Activated CD4-positive, alpha-beta T cell treated with anti-CD3 and anti-CD28 coated beads, Interleukin-2, amount 10 ng/mL, durations not matched to agents 7 days and 5 days (primary cell): ENCODE data around the gene CCDC194. TPM values are rescaled to one million over a fixed set of nuclear protein-coding genes. Genes with fewer than 3 reads are reported as not detected.
A peak's percentile ranks its signal among the peaks of the same experiment; 100 is the strongest.
"Not testable (repeated sequence)": the region's sequence is repeated elsewhere in the genome, so short reads cannot be mapped to it uniquely, and the experiment has no call there.

ENCODE experiments used
- CTCF ChIA-PET: fragments of 350-600 bp; sonication (Branson Sonifier 250); formaldehyde crosslinking; loops from one replicate; lab custom pipeline; 2021; ENCODE audit warnings: antibody characterized with exemption; lab: Charles Lee
- POLR2A ChIA-PET: fragments of 350-600 bp; sonication (Branson Sonifier 250); formaldehyde crosslinking; loops from one replicate; lab custom pipeline; 2021; ENCODE audit warnings: antibody characterized with exemption; lab: Charles Lee
- DNase-seq: peaks from one replicate; pipeline ENCODE4 v3.0.0-alpha.2; 2020
- H3K27ac Mint-ChIP-seq: one replicate; pipeline ENCODE4 v1.8.0; 2021; ENCODE audit warnings: mild to moderate bottlenecking, moderate library complexity, mixed read lengths
- H3K27me3 Mint-ChIP-seq: one replicate; pipeline ENCODE4 v1.8.0; 2021; ENCODE audit warnings: mixed read lengths
- H3K36me3 Mint-ChIP-seq: one replicate; pipeline ENCODE4 v1.8.0; 2021; ENCODE audit warnings: low read depth, mixed read lengths
- H3K4me1 Mint-ChIP-seq: one replicate; pipeline ENCODE4 v1.8.0; 2021; ENCODE audit warnings: mixed read lengths
- H3K4me3 Mint-ChIP-seq: one replicate; pipeline ENCODE4 v1.8.0; 2021; ENCODE audit warnings: mild to moderate bottlenecking, moderate library complexity, mixed read lengths
- H3K9me3 Mint-ChIP-seq: one replicate; pipeline ENCODE4 v1.8.0; 2021; ENCODE audit warnings: mixed read lengths
- total RNA-seq, 2 experiments: library from RNA; stranded (reverse); gene quantifications; one replicate each; pipeline ENCODE4 v1.2.3, GENCODE V29; 2021

Gene CCDC194
- total RNA-seq, 2 experiments from 2014 or later: 3.7 to 4.2 TPM

- peaks cover 22% of the 10 kb centered on the region for H3K27me3 Mint-ChIP-seq
- peaks cover 3% of the 10 kb centered on the region for H3K36me3 Mint-ChIP-seq
- peaks cover 3% of the 10 kb centered on the region for H3K9me3 Mint-ChIP-seq
- H3K27ac Mint-ChIP-seq: no peak overlapping the region
- H3K4me1 Mint-ChIP-seq: peaks cover 19% of the 10 kb centered on the region
- POLR2A ChIA-PET: no interaction called here
- H3K4me3 Mint-ChIP-seq: peak overlapping the region; percentile 1
- CTCF ChIA-PET: interaction anchor here (0.5 to 1.9 kb wide), 7 partner anchors 17 to 982 kb away, joined by 3 to 8 read pairs (median 3); partner anchors contain the start of genes CCDC124 and MRPL34
- no peak for DNase-seq
Observed at GRCh38 chr19:17389288-17389687, 4.7 kb downstream of the CCDC194 start.

GRCh38 chr19:17385878-17386611 is 8.0 kb downstream of the CCDC194 start:
- ChIA-PET POLR2A (no interaction called here), CTCF (interaction anchor here (0.6 to 2.0 kb wide), 13 partner anchors 8 to 943 kb away, joined by 3 to 11 read pairs (median 3); no protein-coding TSS in a partner anchor)
- peak; percentile 66 for DNase-seq
- Mint-ChIP-seq H3K36me3 (peaks cover 1% of the 10 kb centered on the region), H3K4me3 (no peak overlapping the region), H3K9me3 (peaks cover 3% of the 10 kb centered on the region), H3K4me1 (peaks cover 17% of the 10 kb centered on the region), H3K27ac (no peak overlapping the region), H3K27me3 (peaks cover 22% of the 10 kb centered on the region)

DNA sequence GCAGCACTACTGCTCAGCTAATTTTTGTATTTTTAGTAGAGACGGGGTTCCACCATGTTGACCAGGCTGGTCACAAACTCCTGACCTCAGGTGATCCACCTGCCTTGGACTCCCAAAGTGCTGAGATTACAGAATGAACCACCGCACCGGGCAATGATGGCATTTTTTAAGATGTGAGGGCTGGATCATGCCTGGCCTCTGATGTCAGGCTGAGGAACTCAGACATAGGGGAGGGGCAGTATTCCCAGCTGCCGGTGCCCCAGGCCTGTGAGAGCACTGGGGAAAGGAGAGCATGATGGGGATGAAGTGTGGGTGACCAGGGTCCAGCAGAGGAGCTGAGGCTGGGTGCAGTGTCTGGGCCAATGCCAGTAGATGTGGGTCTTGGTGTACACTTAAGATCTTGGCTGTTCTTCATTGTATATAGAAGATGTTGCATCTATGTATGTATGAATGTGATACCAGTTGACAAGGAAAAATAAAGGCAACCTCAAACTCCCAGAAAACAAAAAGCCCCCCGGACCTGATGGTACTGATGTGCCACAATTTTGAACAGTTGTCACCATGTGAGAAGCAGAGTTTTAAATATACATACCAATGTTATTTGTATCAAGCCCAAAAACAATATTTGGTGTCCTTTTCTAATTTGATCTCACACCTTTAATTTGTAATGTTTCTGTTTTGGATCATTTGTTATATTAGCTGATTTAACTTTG is 13.4 kb downstream of the CCDC194 start:
- H3K9me3 Mint-ChIP-seq: peaks cover 10% of the 10 kb centered on the region
- H3K27ac Mint-ChIP-seq: no peak overlapping the region
- peaks cover 11% of the 10 kb centered on the region for H3K4me1 Mint-ChIP-seq
- no peak overlapping the region for H3K4me3 Mint-ChIP-seq
- peaks cover 5% of the 10 kb centered on the region for H3K36me3 Mint-ChIP-seq
- H3K27me3 Mint-ChIP-seq: peaks cover 9% of the 10 kb centered on the region
- POLR2A ChIA-PET: no interaction called here
- CTCF ChIA-PET: no interaction called here
- DNase-seq: no peak

GRCh38 chr19:17379221-17379631 is 14.8 kb downstream of the CCDC194 start:
- no peak overlapping the region for H3K27ac Mint-ChIP-seq
- H3K9me3 Mint-ChIP-seq: peaks cover 10% of the 10 kb centered on the region
- CTCF ChIA-PET: interaction anchor here (1.1 kb wide), 1 partner anchor 117 kb away, joined by 3 read pairs; no protein-coding TSS in a partner anchor
- POLR2A ChIA-PET: no interaction called here
- peaks cover 5% of the 10 kb centered on the region for H3K36me3 Mint-ChIP-seq
- no peak overlapping the region for H3K4me3 Mint-ChIP-seq
- peaks cover 9% of the 10 kb centered on the region for H3K27me3 Mint-ChIP-seq
- peaks cover 11% of the 10 kb centered on the region for H3K4me1 Mint-ChIP-seq
- DNase-seq: no peak

DNA sequence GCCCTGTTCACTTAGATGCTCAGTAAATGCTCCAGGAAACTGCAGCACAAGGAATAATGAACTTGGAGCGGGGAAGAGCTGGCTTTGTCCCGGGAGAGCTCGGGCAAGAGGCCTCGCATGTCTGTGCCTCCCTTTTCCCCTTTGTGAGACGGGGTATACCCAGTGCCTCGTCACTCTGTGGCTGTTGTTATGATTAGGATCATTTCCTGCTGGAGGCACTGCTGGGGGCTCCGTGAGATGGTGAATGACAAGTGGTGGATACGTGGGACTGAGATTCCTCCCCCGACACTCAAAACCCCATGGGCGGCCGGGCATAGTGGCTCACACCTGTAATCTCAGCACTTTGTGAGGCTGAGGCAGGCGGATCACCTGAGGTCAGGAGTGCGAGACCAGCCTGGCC is 15.7 kb downstream of the CCDC194 start:
- Mint-ChIP-seq H3K27me3 (peaks cover 9% of the 10 kb centered on the region), H3K27ac (no peak overlapping the region), H3K4me1 (peaks cover 7% of the 10 kb centered on the region), H3K36me3 (peaks cover 5% of the 10 kb centered on the region), H3K9me3 (peaks cover 10% of the 10 kb centered on the region), H3K4me3 (no peak overlapping the region)
- ChIA-PET POLR2A (no interaction called here), CTCF (interaction anchor here (0.6 to 1.1 kb wide), 3 partner anchors 8 to 188 kb away, joined by 4 read pairs; no protein-coding TSS in a partner anchor)
- no peak for DNase-seq

DNA sequence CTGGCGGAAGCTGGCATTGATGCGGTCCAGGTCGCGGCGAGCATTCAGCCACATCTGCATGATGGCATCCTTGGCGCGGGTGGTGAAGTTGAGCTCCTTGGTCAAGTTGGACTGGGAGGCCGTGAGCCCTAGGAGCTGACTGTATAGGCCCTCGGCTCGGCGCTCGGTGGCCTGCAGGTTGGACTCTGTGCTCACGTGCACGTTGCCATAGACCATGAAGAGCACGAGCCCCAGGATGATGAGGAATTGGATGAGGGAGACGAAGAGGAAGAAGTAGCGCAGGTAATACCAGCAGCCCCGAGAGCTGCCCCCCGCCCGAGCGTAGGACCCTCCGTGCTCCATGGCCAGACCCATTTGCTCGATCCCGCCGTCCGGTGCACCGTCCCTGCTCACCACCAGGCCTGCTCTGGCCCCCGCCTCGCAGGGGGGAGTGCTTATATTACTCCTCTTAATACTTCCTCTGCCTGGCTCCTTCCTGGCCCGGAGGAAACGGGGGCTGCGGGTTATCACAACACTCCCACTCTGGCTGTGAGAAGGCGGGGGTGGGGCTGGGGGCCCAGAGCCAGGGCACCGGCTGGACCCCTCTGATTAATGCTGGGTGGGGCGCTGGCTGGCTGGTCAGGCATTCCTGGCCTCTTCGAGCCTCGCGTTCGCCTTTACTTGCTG is 16.9 kb downstream of the CCDC194 start, which contains the start of gene PLVAP:
Gene PLVAP (minus strand): TSS at position 408 of the 666 bp plus-strand sequence. CDS start 54 bp downstream, at position 354.
- Mint-ChIP-seq H3K27ac (no peak within 1 kb of the TSS), H3K27me3 (peaks cover 9% of the 10 kb centered on the region), H3K36me3 (peaks cover 5% of the 10 kb centered on the region), H3K4me3 (no peak within 1 kb of the TSS), H3K9me3 (peaks cover 10% of the 10 kb centered on the region), H3K4me1 (peaks cover 1% of the 10 kb centered on the region)
- ChIA-PET CTCF (interaction anchor here (0.6 to 0.9 kb wide), 4 partner anchors 9 to 81 kb away, joined by 3 to 5 read pairs (median 4); no protein-coding TSS in a partner anchor), POLR2A (no interaction called here)
- no peak for DNase-seq

DNA sequence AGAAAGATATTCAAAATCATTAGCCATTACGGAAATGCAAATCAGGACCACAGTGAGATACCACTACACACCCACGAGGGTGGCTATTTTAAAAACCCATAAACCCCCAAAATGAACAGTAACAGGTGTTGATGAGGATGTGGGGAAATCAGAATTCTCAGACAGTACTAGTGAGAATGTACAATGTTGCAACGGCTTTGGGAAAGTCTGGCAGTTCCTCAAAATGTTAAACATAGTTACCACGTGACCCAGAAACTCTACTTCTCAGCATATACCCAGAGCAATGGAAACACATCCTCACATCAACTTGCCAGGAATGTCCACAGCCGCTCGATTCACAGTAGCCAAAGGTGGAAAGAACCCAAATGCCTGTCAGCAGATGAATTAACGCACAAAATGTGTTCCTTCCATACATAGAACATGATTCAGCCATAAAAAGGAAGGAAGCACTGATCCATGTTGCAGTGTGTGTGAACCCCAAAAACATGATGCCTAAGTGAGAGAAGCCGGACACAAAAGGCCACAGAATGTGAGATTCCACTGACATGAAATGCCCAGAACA is 23.9 kb downstream of the CCDC194 start:
- Mint-ChIP-seq H3K4me3 (no peak overlapping the region), H3K9me3 (no peaks in the 10 kb centered on the region), H3K36me3 (no peaks in the 10 kb centered on the region), H3K4me1 (peaks cover 5% of the 10 kb centered on the region), H3K27ac (no peak overlapping the region), H3K27me3 (peaks cover 8% of the 10 kb centered on the region)
- DNase-seq: no peak
- CTCF ChIA-PET: no interaction called here
- POLR2A ChIA-PET: no interaction called here

GRCh38 chr19:17365361-17365760 is 28.6 kb downstream of the CCDC194 start:
- Mint-ChIP-seq H3K36me3 (no peaks in the 10 kb centered on the region), H3K9me3 (no peaks in the 10 kb centered on the region), H3K4me3 (no peak overlapping the region), H3K27ac (no peak overlapping the region), H3K4me1 (peaks cover 4% of the 10 kb centered on the region), H3K27me3 (peaks cover 8% of the 10 kb centered on the region)
- CTCF ChIA-PET: interaction anchor here (0.9 to 2.4 kb wide), 4 partner anchors 11 to 29 kb away, joined by 3 to 11 read pairs (median 4); partner anchors contain the start of gene CCDC194
- DNase-seq: no peak
- POLR2A ChIA-PET: no interaction called here

DNA sequence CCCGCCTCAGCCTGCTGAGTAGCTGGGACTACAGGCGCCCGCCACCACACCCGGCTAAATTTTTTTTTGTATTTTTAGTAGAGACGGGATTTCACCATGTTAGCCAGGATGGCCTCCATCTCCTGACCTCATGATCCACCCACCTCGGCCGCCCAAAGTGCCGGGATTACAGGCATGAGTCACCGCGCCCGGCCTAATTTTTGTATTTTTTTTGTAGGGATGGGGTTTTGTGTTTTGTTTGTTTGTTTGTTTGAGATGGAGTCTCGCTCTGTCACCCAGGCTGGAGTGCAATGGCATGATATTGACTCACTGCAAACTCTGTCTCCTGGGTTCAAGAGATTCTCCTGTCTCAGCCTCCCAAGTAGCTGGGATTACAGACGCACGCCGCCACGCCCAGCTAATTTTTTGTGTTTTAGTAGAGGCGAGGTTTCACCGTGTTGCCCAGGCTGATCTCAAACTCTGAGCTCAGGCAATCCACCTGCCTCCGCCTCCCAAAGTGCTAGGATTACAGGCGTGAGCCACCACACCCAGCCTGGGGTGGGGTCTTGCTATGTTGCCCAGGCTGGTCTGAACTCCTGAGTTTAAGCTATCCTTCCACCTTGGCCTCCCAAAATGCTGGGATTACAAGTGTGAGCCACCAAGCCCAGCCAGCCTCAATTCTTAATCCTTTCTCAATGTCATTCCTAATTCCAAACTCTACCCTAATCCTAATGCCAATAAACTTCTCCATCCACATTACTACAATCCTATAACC is 30.0 kb downstream of the CCDC194 start:
- CTCF ChIA-PET, H3K27ac Mint-ChIP-seq, POLR2A ChIA-PET, H3K4me1 Mint-ChIP-seq, H3K9me3 Mint-ChIP-seq, H3K27me3 Mint-ChIP-seq, H3K4me3 Mint-ChIP-seq, DNase-seq, H3K36me3 Mint-ChIP-seq: not testable (repeated sequence)

- ChIA-PET POLR2A (no interaction called here), CTCF (no interaction called here)
- no peak overlapping the region for H3K4me3 Mint-ChIP-seq
- H3K27ac Mint-ChIP-seq: no peak overlapping the region
- no peaks in the 10 kb centered on the region for H3K36me3 Mint-ChIP-seq
- no peak for DNase-seq
- H3K4me1 Mint-ChIP-seq: no peaks in the 10 kb centered on the region
- H3K9me3 Mint-ChIP-seq: no peaks in the 10 kb centered on the region
- H3K27me3 Mint-ChIP-seq: peaks cover 2% of the 10 kb centered on the region
Observed at GRCh38 chr19:17359905-17360800, 33.8 kb downstream of the CCDC194 start.

DNA sequence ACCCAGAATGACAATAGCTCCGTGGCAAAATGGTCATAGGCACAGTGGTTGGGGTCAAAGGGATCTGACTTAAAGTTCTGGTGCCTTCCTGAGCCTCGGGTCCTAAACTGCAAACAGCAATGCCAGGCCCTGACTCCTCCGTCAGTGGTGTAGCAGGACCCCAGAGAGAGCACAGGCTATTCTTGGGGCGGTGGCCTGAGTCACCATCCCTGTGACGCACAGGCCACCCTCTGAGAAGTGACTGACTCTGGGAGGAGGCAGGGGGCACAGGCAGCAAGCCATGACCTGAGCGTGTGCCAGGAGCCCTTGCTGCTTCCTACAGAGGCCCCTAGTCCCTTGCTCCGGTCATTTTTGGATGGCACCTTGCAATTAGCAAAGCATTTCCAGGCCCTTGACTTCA is 35.6 kb downstream of the CCDC194 start:
- no peak overlapping the region for H3K27ac Mint-ChIP-seq
- no peaks in the 10 kb centered on the region for H3K9me3 Mint-ChIP-seq
- H3K27me3 Mint-ChIP-seq: peaks cover 5% of the 10 kb centered on the region
- H3K4me3 Mint-ChIP-seq: no peak overlapping the region
- no peaks in the 10 kb centered on the region for H3K36me3 Mint-ChIP-seq
- ChIA-PET CTCF (no interaction called here), POLR2A (no interaction called here)
- no peak for DNase-seq
- H3K4me1 Mint-ChIP-seq: no peaks in the 10 kb centered on the region
